ENCODE data around the gene PIWIL4.
A peak's percentile ranks its signal among the peaks of the same experiment; 100 is the strongest.

The PIWIL4 gene

DNA sequence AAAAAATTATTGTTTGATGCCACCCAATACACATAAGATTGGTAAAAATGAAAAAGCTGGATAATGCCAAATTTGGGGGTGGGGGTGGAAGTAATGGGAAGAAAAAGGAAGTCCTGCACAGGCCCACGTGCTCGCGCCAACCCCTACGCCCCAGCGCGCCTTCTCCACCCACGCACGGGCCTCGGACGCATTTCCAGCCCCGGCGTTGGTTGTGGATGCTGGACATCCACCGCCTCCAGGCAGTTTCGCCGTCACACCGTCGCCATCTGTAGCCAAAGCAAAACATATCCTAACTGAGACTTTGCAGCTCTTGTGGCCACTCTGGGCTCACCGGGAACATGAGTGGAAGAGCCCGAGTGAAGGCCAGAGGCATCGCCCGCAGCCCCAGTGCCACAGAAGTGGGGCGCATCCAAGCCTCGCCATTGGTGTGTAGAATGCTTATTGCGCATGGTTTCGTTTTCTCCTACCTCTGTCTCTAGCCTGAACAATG is at the start of gene PIWIL4:
TSS of gene PIWIL4 (plus strand) at position 188 of the 490 bp plus-strand sequence. CDS start at position 339, 151 bp downstream.
- DNase-seq, result no peak

DNA sequence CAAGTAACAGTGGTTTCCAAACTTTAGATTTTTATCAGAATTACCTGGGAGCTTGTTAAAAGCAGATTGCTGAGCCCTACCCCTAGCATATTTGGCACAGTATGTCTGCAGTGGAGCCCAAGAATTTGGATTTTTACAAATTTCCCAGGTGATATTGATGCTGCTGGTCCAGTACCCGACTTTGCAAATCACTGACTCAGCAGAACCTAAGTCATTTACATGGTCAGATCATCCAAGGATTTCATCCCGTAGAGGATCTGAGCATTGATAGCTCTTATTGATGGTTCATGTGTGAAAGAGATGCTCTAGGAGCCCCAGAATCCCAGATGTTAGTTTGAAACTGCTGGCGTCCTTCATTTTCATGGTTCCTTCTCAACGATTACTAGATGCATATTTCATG is 48.9 kb upstream of the PIWIL4 start:
- DNase-seq, result no peak

DNA sequence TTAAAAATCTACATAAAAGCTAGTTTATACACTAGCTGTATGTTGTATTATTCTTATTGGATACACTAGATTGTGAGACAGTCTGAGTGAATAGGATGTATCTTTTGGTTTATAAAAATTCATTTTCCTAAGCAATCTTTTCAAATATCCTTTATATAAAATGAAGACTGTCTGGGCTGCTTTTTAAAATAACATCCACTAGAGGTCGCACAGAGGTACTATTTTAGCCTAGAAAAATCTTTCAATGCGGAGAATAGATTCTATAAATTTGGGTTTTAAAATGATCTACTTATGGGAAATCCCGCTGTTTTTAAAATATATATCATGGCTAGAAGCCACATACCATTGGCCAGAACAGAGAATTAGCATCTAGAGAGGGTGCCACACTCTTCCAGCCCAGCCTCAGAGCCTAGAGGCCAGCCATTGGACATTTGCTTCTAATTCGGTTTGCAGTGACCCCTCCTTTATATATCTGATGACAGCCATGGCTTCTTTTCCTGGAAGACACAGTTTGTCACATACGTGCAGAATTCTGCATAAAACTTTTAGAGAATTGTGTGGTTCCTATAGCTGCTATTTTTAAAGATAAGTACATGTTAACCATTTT is 47.6 kb upstream of the PIWIL4 start:
- peak; percentile 54 to 58 for DNase-seq

DNA sequence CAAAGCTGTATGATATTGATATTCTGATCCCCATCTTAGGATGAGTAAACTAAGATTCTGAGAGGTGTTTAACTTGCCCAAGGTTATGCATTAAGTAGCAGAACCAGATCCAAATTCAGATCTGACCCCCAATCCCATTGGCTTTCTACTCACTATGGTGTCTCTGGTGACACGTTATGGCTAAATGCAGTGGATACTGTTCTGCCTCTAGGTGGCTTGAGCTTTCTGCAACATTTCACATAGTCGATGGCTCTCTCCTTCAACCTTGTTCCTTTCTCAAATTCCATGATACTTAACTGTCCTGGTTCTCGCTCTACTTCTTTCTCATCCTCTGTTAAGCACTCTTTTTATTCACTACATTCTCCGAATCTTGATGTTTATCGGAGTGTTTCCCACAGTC is 45.5 kb upstream of the PIWIL4 start:
- DNase-seq, result peak; percentile 61 to 63

DNA sequence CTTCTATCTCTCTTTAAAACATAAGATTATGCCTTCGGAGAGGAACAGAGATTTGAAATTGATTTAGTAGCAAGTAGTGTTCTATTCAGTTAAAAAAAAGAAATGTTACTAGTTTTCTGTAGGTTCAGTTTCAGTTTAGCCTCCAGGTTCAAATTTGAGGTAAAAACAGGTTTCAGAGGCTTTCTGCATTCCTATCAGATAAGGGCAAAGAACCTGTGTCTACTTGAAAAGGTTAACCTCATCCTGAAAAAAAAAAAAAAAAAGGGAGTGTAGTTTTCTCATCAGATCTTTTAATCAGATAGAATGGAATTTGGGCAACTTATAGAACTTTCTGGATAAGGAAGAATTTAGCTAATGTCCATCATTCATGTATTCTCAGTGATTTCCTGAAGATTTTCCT is 42.8 kb upstream of the PIWIL4 start:
- DNase-seq, result no peak

DNA sequence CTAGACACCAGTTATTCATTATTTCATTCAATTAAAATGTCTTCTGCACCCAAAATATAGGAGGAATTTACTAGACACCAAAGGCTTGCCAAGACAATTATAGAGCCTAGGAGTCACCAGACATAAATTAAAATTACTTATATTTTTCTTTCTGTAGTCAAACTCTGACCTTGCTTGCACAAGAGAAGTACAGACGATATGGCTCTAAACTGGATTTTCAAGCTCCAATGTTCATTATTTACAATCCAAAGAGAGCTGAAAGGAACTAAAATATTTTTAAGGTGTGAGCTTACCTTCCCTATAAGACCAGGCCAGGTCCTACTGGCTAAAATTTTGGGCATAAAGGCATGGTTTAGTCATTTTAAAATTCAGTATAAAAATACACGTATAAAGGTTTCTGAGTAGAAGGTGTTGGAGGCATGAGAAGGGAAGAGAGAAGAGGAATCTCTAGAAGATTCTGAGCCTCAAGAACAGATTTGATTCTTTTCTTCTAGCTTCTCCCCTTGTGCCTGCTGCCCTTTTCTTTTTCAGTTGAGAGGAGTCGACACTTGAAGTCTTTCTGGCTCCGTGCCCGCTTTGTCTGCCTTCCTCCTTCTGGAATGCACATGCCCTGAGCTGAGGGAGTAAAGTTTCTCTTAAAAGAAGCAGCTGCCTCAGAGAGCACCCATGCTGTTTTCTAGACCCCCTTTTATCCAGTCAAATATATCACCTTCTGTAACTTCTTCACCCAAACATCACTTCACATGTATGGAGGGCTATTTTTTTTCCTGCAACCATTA is 41.4 kb upstream of the PIWIL4 start:
- peak; percentile 73 to 75 for DNase-seq

DNA sequence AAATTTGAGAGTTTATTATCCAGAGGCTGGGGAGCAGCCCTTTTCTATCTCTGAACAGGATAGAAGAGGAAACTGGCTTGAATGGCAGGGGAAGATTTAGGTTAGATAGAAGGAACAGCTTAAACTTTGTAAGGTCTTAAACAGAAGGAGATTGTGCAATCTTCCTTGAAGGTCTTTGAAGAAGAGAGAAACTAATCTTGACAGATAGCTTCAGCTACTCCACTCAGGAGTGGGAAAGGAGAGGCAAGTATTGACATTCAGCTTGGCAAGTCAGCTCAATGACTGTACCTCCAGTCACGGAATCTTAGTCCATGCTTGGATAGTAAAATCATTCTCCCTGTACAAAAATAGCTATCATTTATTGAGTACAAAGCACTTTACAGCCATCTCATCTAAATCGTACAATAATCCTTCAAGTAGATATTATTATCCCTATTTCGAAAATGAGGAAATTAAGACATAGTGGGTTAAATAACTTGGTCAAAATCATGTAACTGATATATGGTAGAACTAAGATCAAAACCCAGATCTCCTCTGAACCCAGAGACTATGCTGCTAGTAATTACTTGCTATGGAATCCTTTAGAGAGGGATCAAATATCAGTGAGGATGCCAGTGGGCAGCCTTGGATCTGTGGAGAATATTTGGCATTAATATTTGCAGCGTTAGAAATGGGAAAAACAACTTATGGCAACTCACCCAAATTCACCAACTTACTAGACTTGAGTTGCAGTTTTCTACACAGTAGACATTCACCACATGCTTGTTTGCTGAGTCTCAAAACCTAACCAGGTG is 40.3 kb upstream of the PIWIL4 start:
- DNase-seq, result peak; percentile 57 to 72

DNA sequence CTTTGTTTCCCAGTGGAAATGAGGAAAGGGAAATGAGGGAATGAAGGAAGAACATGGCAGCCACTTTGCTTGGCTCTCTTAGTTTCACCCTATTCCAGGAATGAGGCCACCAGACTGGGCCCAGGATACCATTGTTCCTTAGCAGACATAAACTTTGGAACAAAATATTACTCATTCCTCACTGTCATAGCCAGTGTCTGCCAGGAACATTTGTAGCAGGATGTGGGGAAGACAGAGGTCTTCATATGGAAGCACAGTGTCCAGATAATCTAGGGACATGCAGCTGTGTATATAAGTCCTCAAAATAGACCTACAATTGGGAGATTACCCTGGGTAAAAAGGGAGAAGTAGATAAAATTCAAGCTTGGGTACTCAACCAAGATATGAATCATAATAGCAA is 38.6 kb upstream of the PIWIL4 start:
- DNase-seq, result no peak

DNA sequence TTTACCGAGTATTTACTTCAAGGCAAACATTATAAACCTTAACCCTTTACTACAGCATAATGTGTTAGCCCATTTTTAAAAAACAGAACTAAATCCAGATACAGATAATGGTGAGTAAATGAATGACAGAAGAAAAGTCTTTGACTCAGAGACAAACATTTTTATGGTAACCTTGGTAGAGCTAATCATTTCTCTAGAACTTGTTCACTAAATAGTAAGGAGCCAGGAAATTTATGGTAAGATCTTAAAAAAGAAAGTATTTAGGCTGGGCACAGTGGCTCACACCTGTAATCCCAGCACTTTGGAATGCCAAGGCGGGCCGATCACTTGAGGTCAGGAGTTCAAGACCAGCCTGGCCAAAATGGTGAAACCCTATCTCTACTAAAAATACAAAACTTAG is 35.0 kb upstream of the PIWIL4 start:
- DNase-seq, result no peak

DNA sequence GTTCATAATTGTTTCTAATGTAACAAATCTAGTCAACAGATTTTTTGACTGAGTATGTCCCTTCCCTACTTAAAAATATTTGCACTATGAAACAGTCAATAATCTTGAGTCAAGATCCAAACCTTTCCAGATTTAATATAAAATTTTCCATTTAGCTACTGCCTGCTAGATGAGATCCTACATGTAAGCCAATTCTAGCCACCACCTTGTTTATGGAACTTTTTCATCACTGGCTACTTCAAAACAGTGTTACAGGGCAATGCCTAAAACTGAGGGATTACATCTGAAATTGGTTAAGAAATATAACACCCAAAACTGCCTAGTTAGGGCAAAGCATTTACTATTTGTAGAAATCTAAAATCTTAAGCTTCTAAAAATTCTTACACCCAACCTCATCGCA is 34.0 kb upstream of the PIWIL4 start:
- DNase-seq, result no peak

DNA sequence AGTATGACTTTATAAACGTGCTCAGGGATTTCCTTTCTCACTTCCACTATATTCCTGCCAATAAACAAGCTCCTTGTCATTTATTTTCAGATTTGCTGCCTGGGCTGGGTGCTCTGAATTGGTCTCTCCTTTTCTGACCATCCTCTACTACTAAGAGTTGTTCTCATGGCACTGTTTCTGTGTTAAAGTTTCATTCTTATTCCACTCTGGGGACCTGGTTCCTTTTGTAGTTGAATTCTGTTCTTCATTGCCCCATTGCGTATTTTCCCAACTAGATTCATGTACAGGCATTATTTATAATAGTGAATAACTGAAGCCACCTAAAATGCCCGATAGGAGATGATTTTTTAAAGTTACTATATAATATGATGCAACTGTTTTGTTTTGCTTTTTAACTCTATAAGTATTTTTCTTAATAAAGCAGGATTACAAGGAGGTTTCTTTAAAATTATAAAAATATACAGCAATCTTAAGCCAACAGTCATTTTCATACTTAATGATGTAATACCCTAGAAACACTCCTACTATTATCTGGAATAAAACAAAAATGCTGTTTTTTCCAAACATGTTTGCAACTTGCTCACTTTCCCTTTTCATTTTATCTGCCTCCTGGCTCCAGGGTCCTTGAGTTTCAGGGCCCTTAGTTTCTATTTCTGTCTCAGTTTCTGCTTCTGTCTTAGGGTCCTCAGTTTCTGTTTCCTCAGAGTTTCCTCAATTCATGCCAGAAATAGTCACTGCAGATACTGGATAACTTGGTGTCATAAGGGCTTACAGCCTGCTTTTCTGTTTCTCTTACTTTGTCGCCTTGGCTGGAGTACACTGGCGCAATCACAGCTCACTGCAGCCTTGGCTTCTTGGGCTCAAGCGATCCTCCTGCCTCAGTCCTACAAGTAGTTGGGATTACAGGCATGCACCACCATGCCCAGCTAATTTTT is 33.2 kb upstream of the PIWIL4 start:
- no peak for DNase-seq

DNA sequence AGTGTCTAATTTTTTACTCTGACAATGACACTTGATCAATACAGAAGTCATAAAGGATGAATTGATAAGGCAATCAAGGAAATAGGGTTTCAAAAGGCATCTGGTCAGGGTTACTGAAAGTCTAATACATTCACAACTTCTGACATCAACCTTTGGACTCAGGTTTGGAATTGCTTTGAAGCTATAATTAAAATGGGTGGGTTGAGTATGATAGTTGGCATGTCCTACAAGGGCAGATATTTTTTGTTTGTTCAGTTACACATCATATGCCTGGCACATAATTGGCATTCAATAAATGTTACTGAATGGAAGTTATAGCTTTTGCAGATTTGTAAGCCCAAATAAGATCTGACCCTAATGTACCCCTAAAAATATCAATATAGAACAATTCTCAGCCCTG is 30.8 kb upstream of the PIWIL4 start:
- DNase-seq, result no peak

DNA sequence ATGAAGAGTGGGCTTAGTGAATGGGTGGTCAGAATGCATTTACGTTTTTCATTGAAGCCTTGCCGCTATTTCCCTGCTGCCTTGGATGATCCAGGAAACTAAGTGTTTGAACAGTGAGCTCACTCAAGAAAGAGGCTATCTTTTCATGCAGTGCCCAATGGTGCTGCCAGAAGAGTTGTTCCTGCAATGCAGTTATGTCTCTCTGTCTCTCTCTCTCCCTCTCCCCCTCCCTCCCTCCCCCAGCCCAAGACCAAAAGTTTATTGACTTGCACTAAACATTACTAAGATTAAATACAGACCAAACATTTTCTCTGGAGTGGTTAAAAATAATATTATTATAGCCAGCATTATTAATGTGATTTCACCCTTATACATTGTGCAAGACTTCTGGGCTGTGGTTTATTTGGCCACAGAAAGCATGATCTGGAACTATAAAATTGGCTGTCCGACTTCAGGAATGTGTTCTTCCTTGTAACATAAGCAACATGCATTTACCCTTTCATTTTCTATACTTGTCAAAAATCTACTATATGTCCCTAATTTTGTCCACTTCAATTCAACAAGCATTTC is 30.1 kb upstream of the PIWIL4 start:
- no peak for DNase-seq

DNA sequence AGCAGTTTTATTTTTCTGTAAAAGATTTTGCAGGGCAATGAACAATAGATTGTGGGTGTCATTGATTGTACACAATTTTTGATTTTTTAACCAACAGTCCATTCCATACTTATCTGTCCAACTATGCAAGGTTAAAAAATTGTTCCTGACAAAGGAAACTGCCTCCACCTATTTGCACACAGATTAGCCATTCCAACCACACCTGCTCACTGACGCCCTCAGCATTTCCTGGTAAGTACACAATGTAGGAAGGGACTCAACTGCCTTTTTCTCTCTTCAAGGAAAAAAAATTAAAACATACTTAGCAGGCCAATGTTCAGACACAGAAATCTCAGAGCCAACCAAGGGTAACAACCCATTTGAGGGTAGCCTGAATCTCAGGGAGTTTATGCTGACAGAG is 27.7 kb upstream of the PIWIL4 start:
- no peak for DNase-seq

DNA sequence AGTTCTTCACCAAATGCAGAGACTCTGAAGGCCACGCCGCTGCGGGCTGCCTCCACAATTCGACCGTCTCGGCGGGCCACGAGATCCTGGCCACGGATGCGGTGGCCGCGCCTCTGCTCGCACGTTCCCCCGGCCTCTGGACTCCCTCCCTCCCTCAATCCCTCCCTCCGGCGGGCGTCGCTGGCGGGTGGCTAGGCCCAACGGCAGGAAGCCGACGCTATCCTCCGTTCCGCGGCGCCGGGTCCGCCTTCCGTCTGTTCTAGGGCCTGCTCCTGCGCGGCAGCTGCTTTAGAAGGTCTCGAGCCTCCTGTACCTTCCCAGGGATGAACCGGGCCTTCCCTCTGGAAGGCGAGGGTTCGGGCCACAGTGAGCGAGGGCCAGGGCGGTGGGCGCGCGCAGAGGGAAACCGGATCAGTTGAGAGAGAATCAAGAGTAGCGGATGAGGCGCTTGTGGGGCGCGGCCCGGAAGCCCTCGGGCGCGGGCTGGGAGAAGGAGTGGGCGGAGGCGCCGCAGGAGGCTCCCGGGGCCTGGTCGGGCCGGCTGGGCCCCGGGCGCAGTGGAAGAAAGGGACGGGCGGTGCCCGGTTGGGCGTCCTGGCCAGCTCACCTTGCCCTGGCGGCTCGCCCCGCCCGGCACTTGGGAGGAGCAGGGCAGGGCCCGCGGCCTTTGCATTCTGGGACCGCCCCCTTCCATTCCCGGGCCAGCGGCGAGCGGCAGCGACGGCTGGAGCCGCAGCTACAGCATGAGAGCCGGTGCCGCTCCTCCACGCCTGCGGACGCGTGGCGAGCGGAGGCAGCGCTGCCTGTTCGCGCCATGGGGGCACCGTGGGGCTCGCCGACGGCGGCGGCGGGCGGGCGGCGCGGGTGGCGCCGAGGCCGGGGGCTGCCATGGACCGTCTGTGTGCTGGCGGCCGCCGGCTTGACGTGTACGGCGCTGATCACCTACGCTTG is 23.2 kb upstream of the PIWIL4 start, which contains the start of gene FUT4:
TSS of gene FUT4 (plus strand) at position 227 of the 951 bp plus-strand sequence. CDS start at position 440, 213 bp downstream.
- peak; percentile 86 to 87 for DNase-seq

DNA sequence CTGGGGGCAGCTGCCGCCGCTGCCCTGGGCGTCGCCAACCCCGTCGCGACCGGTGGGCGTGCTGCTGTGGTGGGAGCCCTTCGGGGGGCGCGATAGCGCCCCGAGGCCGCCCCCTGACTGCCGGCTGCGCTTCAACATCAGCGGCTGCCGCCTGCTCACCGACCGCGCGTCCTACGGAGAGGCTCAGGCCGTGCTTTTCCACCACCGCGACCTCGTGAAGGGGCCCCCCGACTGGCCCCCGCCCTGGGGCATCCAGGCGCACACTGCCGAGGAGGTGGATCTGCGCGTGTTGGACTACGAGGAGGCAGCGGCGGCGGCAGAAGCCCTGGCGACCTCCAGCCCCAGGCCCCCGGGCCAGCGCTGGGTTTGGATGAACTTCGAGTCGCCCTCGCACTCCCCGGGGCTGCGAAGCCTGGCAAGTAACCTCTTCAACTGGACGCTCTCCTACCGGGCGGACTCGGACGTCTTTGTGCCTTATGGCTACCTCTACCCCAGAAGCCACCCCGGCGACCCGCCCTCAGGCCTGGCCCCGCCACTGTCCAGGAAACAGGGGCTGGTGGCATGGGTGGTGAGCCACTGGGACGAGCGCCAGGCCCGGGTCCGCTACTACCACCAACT is 22.4 kb upstream of the PIWIL4 start:
- DNase-seq, result no peak

DNA sequence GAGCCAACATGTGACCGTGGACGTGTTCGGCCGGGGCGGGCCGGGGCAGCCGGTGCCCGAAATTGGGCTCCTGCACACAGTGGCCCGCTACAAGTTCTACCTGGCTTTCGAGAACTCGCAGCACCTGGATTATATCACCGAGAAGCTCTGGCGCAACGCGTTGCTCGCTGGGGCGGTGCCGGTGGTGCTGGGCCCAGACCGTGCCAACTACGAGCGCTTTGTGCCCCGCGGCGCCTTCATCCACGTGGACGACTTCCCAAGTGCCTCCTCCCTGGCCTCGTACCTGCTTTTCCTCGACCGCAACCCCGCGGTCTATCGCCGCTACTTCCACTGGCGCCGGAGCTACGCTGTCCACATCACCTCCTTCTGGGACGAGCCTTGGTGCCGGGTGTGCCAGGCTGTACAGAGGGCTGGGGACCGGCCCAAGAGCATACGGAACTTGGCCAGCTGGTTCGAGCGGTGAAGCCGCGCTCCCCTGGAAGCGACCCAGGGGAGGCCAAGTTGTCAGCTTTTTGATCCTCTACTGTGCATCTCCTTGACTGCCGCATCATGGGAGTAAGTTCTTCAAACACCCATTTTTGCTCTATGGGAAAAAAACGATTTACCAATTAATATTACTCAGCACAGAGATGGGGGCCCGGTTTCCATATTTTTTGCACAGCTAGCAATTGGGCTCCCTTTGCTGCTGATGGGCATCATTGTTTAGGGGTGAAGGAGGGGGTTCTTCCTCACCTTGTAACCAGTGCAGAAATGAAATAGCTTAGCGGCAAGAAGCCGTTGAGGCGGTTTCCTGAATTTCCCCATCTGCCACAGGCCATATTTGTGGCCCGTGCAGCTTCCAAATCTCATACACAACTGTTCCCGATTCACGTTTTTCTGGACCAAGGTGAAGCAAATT is 21.7 kb upstream of the PIWIL4 start:
- peak; percentile 29 to 36 for DNase-seq

DNA sequence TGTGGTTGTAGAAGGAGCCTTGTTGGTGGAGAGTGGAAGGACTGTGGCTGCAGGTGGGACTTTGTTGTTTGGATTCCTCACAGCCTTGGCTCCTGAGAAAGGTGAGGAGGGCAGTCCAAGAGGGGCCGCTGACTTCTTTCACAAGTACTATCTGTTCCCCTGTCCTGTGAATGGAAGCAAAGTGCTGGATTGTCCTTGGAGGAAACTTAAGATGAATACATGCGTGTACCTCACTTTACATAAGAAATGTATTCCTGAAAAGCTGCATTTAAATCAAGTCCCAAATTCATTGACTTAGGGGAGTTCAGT is 21.1 kb upstream of the PIWIL4 start:
- DNase-seq, result no peak

DNA sequence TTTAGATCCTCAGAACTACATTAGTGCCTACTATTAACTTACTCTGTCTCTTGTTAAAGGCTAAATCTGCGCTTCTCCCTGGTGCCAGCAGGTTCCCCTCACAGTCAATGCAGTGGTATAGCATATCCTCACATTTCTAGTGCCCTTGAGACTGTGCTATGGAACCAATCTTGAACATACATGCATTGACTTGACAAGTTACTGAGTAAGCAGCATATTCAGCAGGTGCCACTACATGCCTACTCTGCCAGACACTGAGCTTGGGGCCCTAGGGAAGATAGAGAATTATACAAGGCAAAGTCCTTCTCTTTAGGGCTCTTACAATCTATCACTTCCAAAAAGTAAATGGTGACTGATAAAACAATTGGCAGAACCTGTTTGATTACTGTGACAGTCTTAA is 20.3 kb upstream of the PIWIL4 start:
- DNase-seq, result no peak
